ENCODE data around the gene APLNR.

APLNR gene

DNA sequence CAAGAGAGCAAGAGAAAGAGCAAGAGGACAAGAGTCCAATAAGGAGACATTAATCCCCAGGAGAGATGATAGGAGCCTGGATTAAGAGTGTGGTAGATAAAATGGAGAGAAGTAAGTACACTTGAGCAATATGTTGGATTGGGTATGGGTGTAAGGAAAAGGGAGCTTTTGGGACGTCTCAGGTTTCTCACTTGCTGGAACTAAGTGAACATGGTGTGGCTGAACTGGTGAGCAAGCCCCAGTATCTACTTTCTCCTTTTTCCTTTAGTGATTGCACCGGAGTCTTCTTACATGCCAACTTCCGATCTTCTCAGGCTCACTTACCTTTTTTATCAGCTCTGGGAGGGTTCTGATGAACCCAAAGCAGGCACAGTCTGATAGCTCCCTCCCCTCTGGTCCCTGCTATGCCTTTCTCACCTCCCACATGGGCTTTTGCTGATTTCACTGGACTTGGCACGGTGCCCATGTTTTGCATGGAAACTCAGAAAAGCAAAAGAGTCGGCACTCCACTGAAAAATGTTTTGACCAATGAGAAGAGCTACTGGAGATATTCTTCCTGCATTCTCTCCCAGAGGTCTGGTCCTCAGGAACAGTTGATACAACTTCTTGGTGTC lies 14.5 kb upstream of the APLNR start:
- DNase-seq (ENCODE audit: low spot score), result no peak

- DNase-seq (ENCODE audit: low spot score), result no peak
Observed at GRCh38 chr11:57251037-57251436, 14.0 kb upstream of the APLNR start.

GRCh38 chr11:57249384-57250319 lies 12.6 kb upstream of the APLNR start:
- peak; percentile 63 for DNase-seq (ENCODE audit: low spot score)

DNA sequence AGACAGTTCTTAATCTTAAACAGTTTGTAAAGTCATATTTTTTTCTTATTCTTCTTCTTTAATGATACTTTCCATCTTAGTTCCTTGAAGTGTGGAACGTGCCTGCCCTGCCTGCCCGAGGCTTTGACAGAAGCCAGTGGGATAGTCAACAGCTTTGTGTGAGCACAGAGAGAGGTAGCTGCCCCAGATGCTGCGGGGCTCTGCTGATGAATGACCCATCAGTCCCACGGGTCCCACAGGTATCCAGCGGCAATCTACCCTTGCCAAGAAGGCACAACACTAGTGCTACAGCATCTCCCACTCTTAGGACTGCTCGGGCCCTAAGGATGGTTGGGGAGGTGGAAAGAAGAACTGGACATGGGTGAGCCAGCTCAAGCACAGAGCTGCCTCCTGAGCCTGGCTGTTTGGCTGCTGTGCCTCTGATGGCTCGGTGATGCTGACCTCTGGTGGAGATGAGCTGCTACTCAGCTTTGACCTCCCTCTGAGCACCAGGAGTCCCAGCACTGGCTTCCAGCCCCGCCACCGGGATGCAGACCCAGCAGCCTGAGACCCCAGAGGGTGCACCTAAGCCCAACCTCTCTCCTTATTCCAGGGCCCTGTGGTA lies 11.8 kb upstream of the APLNR start:
- DNase-seq (ENCODE audit: low spot score), result no peak

DNA sequence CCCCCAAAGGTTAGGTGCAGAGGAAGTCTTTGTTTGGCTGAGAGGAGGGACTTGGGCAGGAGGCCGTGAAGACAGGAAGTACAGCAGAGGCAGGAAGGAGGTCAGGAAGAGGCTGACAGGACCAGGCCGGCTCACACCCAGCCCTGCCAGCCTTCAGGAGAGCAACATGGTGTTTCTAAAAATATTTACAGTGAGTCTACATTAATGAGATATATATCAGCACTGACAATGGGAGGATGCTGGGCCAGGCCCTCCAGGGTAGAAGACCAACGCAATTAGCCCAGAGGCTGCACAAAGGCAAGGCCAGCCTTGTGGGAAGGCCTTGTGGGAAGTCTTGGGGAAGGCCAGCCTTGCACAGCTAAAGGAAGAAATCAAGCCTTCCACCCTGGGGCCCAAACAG lies 7.9 kb upstream of the APLNR start:
- DNase-seq (ENCODE audit: low spot score), result no peak

GRCh38 chr11:57241353-57241972 lies 4.4 kb upstream of the APLNR start:
- no peak for DNase-seq (ENCODE audit: low spot score)

- no peak for DNase-seq (ENCODE audit: low spot score)
Observed at GRCh38 chr11:57240757-57241156, 3.7 kb upstream of the APLNR start.

- DNase-seq (ENCODE audit: low spot score), result no peak
Observed at GRCh38 chr11:57240007-57240406, 3.0 kb upstream of the APLNR start.

GRCh38 chr11:57239348-57239747 lies 2.3 kb upstream of the APLNR start:
- no peak for DNase-seq (ENCODE audit: low spot score)

DNA sequence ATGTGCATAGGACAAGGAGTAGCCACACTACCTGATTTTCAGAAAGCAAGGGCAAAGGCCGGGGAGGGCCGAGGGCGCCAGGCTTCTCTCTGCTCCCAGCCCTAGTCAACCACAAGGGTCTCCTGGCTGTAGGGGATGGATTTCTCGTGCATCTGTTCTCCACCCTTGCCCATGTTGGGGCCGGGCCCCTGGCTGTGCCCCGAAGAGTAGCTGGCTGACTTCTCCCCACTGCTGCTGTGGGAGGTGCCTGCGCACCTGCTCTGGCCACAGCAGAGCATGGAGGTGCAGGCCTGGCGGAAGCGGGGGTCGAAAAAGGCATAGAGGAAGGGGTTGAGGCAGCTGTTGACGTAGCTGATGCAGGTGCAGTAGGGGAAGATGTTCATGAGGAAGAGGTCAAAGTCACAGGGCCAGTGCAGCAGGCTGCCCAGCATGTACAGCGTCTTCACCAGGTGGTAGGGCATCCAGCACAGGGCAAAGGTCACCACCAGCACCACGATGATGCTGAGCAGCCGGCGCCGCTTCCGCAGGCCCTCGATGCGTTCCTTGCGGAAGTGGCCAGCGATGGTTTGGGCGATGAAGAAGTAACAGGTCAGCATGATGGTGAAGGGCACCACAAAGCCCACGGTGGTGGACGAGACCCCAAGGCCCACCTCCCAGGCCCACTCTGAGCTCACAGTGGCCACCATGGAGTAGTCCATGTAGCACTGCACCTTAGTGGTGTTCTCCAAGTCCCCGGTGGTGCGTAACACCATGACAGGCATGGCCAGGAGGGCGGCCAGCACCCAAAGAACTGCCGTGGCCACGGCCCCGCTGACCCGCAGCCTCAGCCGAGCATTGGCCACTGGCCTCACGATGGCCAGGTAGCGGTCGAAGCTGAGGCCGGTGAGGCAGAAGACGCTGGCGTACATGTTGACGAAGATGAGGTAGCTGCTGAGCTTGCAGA lies 1.0 kb downstream of the APLNR start:
- no peak for DNase-seq (ENCODE audit: low spot score)

DNA sequence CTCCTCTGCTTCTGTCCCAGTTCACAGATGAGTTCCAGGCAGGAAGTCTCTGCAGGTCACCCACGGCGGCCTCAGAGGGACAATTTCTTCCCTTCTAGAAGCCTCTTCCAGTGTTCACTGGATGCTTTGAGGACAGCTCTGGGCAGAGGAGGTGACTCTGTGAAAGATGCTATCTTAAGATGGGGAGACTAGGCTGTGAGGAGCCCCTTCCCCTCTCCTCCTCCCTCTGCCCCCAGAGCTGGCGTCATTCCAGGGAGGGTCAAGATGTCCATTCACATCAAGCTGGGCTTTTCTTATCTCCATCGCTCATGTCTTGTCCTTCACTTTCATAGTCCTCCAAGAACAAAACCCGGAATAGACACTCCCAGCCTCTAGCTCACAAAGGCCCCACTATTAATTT lies 3.3 kb downstream of the APLNR start:
- no peak for DNase-seq (ENCODE audit: low spot score)

DNA sequence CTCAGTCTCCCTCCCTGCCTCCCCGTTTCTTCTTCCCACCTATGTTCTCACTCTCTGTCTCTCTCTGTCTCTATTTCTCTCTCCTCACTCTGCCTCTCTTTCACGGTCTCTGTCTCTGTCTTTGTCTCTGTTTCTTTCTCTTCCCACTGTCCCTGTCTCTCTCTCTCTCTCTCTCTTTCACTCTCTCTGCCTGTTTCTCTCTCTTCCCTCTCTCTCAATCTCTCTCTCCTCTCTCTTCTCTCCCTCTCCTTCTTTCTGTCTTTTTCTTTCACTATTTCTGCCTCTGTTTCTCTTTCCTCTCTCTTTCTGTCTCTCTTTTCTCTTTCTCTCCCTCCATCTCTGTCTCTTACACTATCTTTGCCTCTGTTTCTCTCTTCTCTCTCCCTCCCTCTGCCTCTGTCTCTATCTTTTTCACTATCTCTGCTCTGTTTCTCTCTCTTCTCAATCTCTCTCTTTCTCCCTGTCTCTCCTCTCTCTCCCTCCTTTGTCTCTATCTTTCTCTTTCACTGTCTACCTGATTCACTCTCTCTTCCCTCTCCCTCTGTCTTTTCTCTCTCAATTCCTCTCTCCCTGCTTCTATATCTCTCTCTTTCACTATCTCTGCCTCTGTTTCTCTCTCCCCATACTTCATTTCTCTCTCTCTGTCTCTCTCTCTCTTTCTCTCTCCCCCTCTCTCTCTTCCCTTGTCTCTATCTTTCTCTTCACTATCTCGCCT lies 5.4 kb downstream of the APLNR start:
- DNase-seq (ENCODE audit: low spot score), result no peak

DNA sequence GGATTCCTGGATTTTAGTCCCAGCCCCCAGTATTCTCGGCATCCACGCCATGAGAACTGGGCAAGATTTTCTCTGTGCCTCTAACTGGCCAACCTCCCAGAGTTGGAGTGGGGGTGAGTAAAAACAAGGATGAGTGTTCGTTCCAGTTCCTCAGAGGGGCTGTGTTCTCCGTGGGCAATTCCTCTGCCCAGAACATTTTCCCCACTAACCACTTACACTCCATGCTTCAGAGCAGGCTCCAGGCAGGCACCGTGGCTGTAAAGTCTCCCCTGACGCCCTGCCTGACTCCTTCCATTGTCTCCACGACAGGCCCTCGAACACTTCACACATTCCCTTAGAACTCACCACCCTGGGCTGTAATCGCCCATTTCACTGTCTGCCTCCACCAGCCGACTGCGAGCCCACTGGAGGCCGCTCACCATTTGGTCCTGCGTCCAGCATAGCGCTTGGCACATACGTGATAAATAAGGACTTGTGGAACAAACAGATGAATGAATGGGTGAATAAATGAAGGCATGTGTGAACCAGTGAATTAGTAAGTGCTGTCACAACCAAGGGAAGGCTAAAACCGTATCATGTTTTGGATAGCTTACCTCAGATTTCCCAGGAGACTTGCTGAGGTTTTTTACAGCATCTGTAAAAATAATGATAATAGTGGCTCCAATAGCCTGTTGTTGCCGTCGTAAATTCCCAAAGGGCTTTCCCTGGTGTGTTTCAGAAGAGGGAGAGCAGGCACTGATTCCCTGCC lies 6.1 kb downstream of the APLNR start:
- DNase-seq (ENCODE audit: low spot score), result no peak

GRCh38 chr11:57230316-57230715 lies 6.7 kb downstream of the APLNR start:
- no peak for DNase-seq (ENCODE audit: low spot score)

DNA sequence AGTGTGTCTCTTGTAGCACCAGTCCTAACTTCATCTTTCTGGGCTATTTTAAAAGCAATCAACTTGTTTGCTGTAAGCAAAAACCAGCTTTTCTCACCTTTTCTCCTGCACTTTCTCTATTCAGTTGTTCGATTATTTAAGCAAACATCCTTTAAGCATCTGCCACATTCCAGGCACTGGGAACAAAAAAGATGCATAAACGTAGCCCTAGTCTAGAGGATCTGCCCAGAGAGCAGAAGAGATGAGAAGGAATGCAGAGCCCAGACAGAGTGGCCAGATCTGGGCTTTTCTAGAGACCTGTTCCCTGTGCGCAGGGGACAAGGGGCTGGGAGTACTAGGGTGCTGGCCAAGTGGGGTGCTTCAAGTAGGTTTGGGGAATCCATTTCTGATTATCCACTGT lies 8.4 kb downstream of the APLNR start:
- no peak for DNase-seq (ENCODE audit: low spot score)

- DNase-seq (ENCODE audit: low spot score), result no peak
Observed at GRCh38 chr11:57224537-57224936, 12.5 kb downstream of the APLNR start.

DNA sequence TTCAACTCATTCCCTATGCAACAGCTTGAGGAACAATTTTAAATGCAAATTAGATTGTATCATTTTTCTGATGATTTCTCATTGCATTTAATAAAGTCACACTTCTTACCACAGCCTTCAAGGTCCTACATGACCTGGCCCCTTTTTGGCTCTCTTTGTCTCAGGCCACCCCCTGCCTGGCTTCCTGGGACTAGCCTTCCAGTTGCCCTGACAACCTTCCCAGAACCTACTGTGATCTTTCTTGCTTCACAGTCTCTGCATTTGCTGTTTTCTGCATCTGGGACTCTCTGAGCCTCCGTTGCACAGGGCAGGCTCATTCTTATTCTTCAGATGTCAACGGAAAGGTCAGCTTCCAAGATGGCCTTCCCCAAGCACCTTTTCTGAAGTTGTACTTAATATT lies 12.9 kb downstream of the APLNR start:
- no peak for DNase-seq (ENCODE audit: low spot score)

- DNase-seq (ENCODE audit: low spot score), result no peak
Observed at GRCh38 chr11:57223601-57224000, 13.4 kb downstream of the APLNR start.

GRCh38 chr11:57222239-57222638 lies 14.8 kb downstream of the APLNR start:
- DNase-seq (ENCODE audit: low spot score), result no peak

DNA sequence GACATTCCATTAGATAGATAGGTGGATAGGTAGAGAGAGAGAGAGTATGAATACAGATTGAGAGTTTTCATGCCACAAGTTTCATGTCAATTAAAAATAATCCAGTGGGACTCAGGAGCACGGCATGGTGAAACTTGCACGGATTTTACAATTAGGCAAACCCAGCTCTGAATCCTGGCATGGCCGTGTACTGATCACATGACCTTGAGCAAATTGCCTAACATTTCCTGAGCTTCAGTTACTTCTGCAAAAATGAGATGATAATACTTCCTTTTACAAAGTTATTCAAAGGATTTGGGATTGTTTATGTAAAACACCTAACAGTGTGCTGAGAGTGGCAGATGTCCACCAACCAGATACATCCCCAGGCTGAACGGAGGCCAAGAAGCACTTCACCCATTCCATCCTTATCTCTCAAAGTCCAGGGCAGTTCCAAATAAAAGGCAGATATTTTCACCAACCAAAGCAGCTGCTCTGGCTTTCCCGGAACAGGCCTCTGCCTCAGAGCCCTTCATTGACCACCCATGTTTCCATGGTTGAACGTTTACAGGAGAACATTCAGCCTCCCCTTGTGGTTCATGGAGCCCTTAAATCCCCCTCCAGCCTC lies 17.9 kb downstream of the APLNR start:
- DNase-seq (ENCODE audit: low spot score), result no peak
